ENCODE results near the gene EPC2. TPM values are rescaled to one million over a fixed set of nuclear protein-coding genes. Genes with fewer than 3 reads are reported as not detected.

EPC2 gene
- total RNA-seq, 1 experiment from 2014 or later, result 19.6 TPM

DNA sequence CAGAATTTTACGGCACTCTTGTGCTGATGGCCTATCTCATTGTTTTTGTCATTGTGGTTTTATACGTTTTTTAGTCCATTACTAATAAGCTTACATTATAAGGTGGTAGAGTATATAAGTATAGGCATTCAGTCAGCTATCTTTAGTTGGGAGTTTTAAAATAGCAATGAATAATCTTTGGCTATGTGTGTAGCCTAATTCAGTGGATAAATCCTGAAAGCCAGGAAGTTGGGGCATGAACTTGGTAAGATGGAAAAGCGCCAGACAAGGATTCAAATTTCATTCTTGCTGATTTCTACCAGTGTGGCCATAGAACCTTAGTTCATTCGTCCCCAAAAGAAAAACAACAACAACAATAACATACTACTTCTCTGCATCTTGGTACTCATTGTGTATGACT is 31.2 kb downstream of the EPC2 start:
- no peak for DNase-seq (ENCODE audit: low read depth, low spot score)
- POLR2A ChIA-PET, result interaction anchor here (0.6 kb wide), 1 partner anchor 30 kb away, joined by 3 read pairs; no protein-coding TSS in a partner anchor

More for the DNA sequence above, 31.2 kb downstream of the EPC2 start:
- no peak for TF ChIP-seq EZH2phosphoT487 (IDR thresholded peaks at IDR 0.05; ENCODE audit: borderline replicate concordance)
- no peak for TF ChIP-seq POLR2A (IDR thresholded peaks at IDR 0.05; ENCODE audit: borderline replicate concordance, extremely low read depth, insufficient read depth, insufficient read length)
- no peak for TF ChIP-seq FOSL1 (IDR thresholded peaks at IDR 0.05; ENCODE audit: low read depth)
- no peak for TF ChIP-seq RAD21 (IDR thresholded peaks at IDR 0.05; ENCODE audit: low read depth)
- TF ChIP-seq JUND (IDR thresholded peaks at IDR 0.05), result no peak
- no peak for TF ChIP-seq ATF3 (IDR thresholded peaks at IDR 0.05)
- no peak for TF ChIP-seq POLR2AphosphoS5 (IDR thresholded peaks at IDR 0.05; ENCODE audit: low read depth, low read length)
- TF ChIP-seq EGR1 (IDR thresholded peaks at IDR 0.05; ENCODE audit: low read depth), result no peak
- TF ChIP-seq SIN3A (IDR thresholded peaks at IDR 0.05; ENCODE audit: low read depth), result no peak
- no peak for TF ChIP-seq EZH2 (IDR thresholded peaks at IDR 0.05)
- TF ChIP-seq ELF1 (IDR thresholded peaks at IDR 0.05; ENCODE audit: borderline replicate concordance, low read depth), result no peak
- TF ChIP-seq, protein P1, sequence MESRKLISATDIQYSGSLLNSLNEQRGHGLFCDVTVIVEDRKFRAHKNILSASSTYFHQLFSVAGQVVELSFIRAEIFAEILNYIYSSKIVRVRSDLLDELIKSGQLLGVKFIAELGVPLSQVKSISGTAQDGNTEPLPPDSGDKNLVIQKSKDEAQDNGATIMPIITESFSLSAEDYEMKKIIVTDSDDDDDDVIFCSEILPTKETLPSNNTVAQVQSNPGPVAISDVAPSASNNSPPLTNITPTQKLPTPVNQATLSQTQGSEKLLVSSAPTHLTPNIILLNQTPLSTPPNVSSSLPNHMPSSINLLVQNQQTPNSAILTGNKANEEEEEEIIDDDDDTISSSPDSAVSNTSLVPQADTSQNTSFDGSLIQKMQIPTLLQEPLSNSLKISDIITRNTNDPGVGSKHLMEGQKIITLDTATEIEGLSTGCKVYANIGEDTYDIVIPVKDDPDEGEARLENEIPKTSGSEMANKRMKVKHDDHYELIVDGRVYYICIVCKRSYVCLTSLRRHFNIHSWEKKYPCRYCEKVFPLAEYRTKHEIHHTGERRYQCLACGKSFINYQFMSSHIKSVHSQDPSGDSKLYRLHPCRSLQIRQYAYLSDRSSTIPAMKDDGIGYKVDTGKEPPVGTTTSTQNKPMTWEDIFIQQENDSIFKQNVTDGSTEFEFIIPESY (IDR thresholded peaks at IDR 0.05; ENCODE audit: extremely low read depth, insufficient replicate concordance, low read length), result no peak
- TF ChIP-seq REST (IDR thresholded peaks at IDR 0.05; ENCODE audit: low read depth), result no peak
- TF ChIP-seq ZNF274 (IDR thresholded peaks at IDR 0.05; ENCODE audit: low read depth, low read length), result no peak
- no peak for TF ChIP-seq SRF (IDR thresholded peaks at IDR 0.05; ENCODE audit: low read depth)
- no peak for TF ChIP-seq ZFX (IDR thresholded peaks at IDR 0.05)
- no peak for TF ChIP-seq CEBPB (IDR thresholded peaks at IDR 0.05; ENCODE audit: low read depth)
- TF ChIP-seq YY1 (IDR thresholded peaks at IDR 0.05; ENCODE audit: extremely low read depth, insufficient replicate concordance, low read depth, low read length), result no peak
- TF ChIP-seq CBX3 (IDR thresholded peaks at IDR 0.05; ENCODE audit: low read depth), result no peak
- TF ChIP-seq TCF7L2 (IDR thresholded peaks at IDR 0.05; ENCODE audit: borderline replicate concordance, extremely low read depth, insufficient read depth, insufficient read length), result no peak
- Histone ChIP-seq H3K36me3 (ENCODE audit: control insufficient read depth in 1 of 2, insufficient read depth in 2 of 2, low read length in 2 of 2) (no peaks in the 10 kb centered on the region), H3K9ac (ENCODE audit: low read length) (no peak overlapping the region), H3K27ac (ENCODE audit: low read depth, low read length) (no peak overlapping the region), H3K4me1 (ENCODE audit: control insufficient read depth in 1 of 2, insufficient read depth in 2 of 2, low read length in 2 of 2) (peaks cover 15 to 18% of the 10 kb centered on the region in 2 experiments; a peak in 3 of 4 replicates), H3K4me2 (ENCODE audit: low read length) (no peak overlapping the region), H3K9me3 (ENCODE audit: control insufficient read depth in 1 of 2, insufficient read depth in 1 of 2, low read depth in 1 of 2, low read length in 2 of 2) (no peaks in the 10 kb centered on the region), H2AFZ (ENCODE audit: low read depth, low read length, poor library complexity, severe bottlenecking) (no peak overlapping the region), H3K4me3 (replicated peaks in 1 of 2; ENCODE audit: low read depth in 1 of 2, low read length in 2 of 2) (no peak overlapping the region), H3K9me2 (ENCODE audit: insufficient read depth) (no peaks in the 10 kb centered on the region), H3K27me3 (ENCODE audit: insufficient read depth, low read length) (no peaks in the 10 kb centered on the region), H4K20me1 (ENCODE audit: insufficient read depth) (peaks cover 14% of the 10 kb centered on the region; the same call in 1 of the 2 replicates), H3K79me2 (ENCODE audit: insufficient read depth, low read length) (peaks cover 88% of the 10 kb centered on the region)
- no peak for ATAC-seq
- CTCF ChIA-PET, result interaction anchor here (0.7 kb wide), 1 partner anchor 264 kb away, joined by 3 read pairs; no protein-coding TSS in a partner anchor
- intact Hi-C loops (cut with micrococcal nuclease), result no loop called here
- RAD21 ChIA-PET (ENCODE audit: low non-redundant PET in 1 of 2, low total read pairs in 2 of 2, uncharacterized antibody in 2 of 2, unreplicated experiment in 2 of 2), result no interaction called here
- no TSS peak for BruUV-seq (replicated peaks)

Measured in HCT116 (cell line).